ENCODE results near the gene LPCAT2. TPM values are rescaled to one million over a fixed set of nuclear protein-coding genes. Genes with fewer than 3 reads are reported as not detected.

Gene LPCAT2
- total and polyA plus RNA-seq, 2 of the 13 experiments (the other 11 are each of a cell fraction or from before 2014, with no cell fraction given): 9.9 to 17.6 TPM

GRCh38 chr16:55497558-55497957, 11.3 kb upstream of the LPCAT2 start:
- FAIRE-seq: no peak
- Histone ChIP-seq H3K9ac (ENCODE audit: insufficient read depth, low read depth, low read length) (no peak overlapping the region), H2AFZ (ENCODE audit: low read length) (no peak overlapping the region), H3K27me3 (ENCODE audit: control insufficient read depth in 1 of 2, insufficient read depth in 2 of 2, low read length in 2 of 2) (no peaks in the 10 kb centered on the region), H3K4me3 (replicated peaks in 1 of 3; ENCODE audit: insufficient read depth in 1 of 3, low read depth in 2 of 3, low read length in 3 of 3) (no peak overlapping the region), H3K9me3 (ENCODE audit: low read length) (no peaks in the 10 kb centered on the region), H3K79me2 (ENCODE audit: insufficient read depth, low read length) (no peaks in the 10 kb centered on the region), H3K27ac (ENCODE audit: extremely low read length, insufficient read depth, low read length) (no peak overlapping the region), H3K4me1 (ENCODE audit: insufficient read depth, low read length) (peaks cover 48% of the 10 kb centered on the region), H3K4me2 (ENCODE audit: low read depth, low read length) (no peak overlapping the region), H4K20me1 (ENCODE audit: insufficient read depth, low read length) (no peaks in the 10 kb centered on the region), H3K36me3 (replicated peaks in 1 of 2; ENCODE audit: control insufficient read depth in 1 of 2, insufficient read depth in 2 of 2, low read length in 2 of 2) (no peaks in the 10 kb centered on the region)
- WGBS (ENCODE audit: low lambda C conversion rate): 81% methylated on average over 5 of the region's 5 CpGs
- POLR2A ChIA-PET: no interaction called here
- CTCF ChIA-PET (ENCODE audit: low intra/inter-chr PET ratio, low total read pairs): no interaction called here
- no peak for DNase-seq (ENCODE audit: low spot score)
- ATAC-seq: no peak
- in situ Hi-C loops (cut with HindIII; ENCODE audit: extremely low pct_ligation_motif_present, low pct_unique_long_range_greater_than_20kb) (loop anchor here (5.0 kb wide), 1 partner anchor 140 kb away; no protein-coding TSS in a partner anchor), intact Hi-C loops (cut with micrococcal nuclease; ENCODE audit: unreplicated experiment) (no loop called here)
- no TSS peak for BruUV-seq (replicated peaks)
- TF ChIP-seq CENPBD1 (CRISPR knock-in tag; IDR thresholded peaks at IDR 0.05; ENCODE audit: borderline replicate concordance, low read depth): no peak
- no peak for TF ChIP-seq ZNF780A (CRISPR knock-in tag; IDR thresholded peaks at IDR 0.05)
- no peak for TF ChIP-seq ZFP37 (CRISPR knock-in tag; IDR thresholded peaks at IDR 0.05; ENCODE audit: borderline replicate concordance)
- TF ChIP-seq NFAT5 (CRISPR knock-in tag; IDR thresholded peaks at IDR 0.05): no peak
- no peak for TF ChIP-seq ZNF570 (CRISPR knock-in tag; IDR thresholded peaks at IDR 0.05; ENCODE audit: borderline replicate concordance)
- no peak for TF ChIP-seq NFYB (CRISPR knock-in tag; IDR thresholded peaks at IDR 0.05)
- no peak for TF ChIP-seq MEF2D (CRISPR knock-in tag; IDR thresholded peaks at IDR 0.05)
- TF ChIP-seq ZBTB4 (CRISPR knock-in tag; IDR thresholded peaks at IDR 0.05; ENCODE audit: borderline replicate concordance): no peak
- no peak for TF ChIP-seq THAP9 (CRISPR knock-in tag; IDR thresholded peaks at IDR 0.05; ENCODE audit: borderline replicate concordance)
- TF ChIP-seq TRIM24 (CRISPR knock-in tag; IDR thresholded peaks at IDR 0.05): no peak
- TF ChIP-seq CEBPG (CRISPR knock-in tag; IDR thresholded peaks at IDR 0.05): no peak

All from HepG2 (cell line).